IPS DF 4.7 (cell line): ENCODE results near the gene ADAMTS4.
A peak's percentile ranks its signal among the peaks of the same experiment; 100 is the strongest.

Experiments
- DNase-seq: peaks from one replicate; pipeline ENCODE4 v3.0.0-alpha.2; 2013; ENCODE audit warnings: low spot score; ENCODE audit errors: extremely low read depth

The ADAMTS4 gene

GRCh38 chr1:161219078-161219892 lies 20.4 kb upstream of the ADAMTS4 start:
- DNase-seq = no peak

- no peak for DNase-seq
Observed at GRCh38 chr1:161218301-161219077, 19.6 kb upstream of the ADAMTS4 start.

- DNase-seq = no peak
Observed at GRCh38 chr1:161217831-161218230, 19.0 kb upstream of the ADAMTS4 start.

GRCh38 chr1:161216945-161217712 lies 18.3 kb upstream of the ADAMTS4 start:
- DNase-seq = no peak

- no peak for DNase-seq
Observed at GRCh38 chr1:161215076-161215475, 16.2 kb upstream of the ADAMTS4 start, which contains the start of gene FCER1G. TSS of gene FCER1G (plus strand) at chr1:161215295. CDS start at chr1:161215322, 27 bp downstream.

- no peak for DNase-seq
Observed at GRCh38 chr1:161214369-161214768, 15.5 kb upstream of the ADAMTS4 start.

GRCh38 chr1:161209790-161210409 lies 11.0 kb upstream of the ADAMTS4 start:
- no peak for DNase-seq

GRCh38 chr1:161207173-161207572 lies 8.3 kb upstream of the ADAMTS4 start:
- no peak for DNase-seq

GRCh38 chr1:161206411-161207140 lies 7.7 kb upstream of the ADAMTS4 start:
- DNase-seq = no peak

GRCh38 chr1:161201836-161202712 lies 3.2 kb upstream of the ADAMTS4 start, which contains the start of gene NDUFS2:
TSS of gene NDUFS2 (plus strand) at chr1:161202367. CDS start at chr1:161202386, 19 bp downstream.
- peak; percentile 99 for DNase-seq

GRCh38 chr1:161200992-161201835 lies 2.4 kb upstream of the ADAMTS4 start:
- DNase-seq = no peak

- no peak for DNase-seq
Observed at GRCh38 chr1:161200421-161200991, 1.7 kb upstream of the ADAMTS4 start.

- no peak for DNase-seq
Observed at GRCh38 chr1:161199506-161200139, 769 bp upstream of the ADAMTS4 start.

GRCh38 chr1:161198194-161198896 lies 509 bp downstream of the ADAMTS4 start:
- no peak for DNase-seq

- no peak for DNase-seq
Observed at GRCh38 chr1:161197560-161198193, 1.2 kb downstream of the ADAMTS4 start.
